Keratinocyte (primary cell): Measurements from ENCODE around the gene GIMAP8.

Experiments used
- CTCF ChIP-seq, 3 experiments: IDR thresholded peaks in 1 of 3; conservative IDR thresholded peaks in 1 of 3; optimal IDR thresholded peaks in 1 of 3; 2 replicates in 2 of 3; 3 replicates in 1 of 3; pipeline versions ENCODE3 to v1.5.1; 2011; ENCODE audit warnings: low read length in 3 of 3, mild to moderate bottlenecking in 3 of 3, moderate library complexity in 2 of 3, control low read depth in 1 of 3, inconsistent platforms in 1 of 3; ENCODE audit not compliant: insufficient read depth in 2 of 3; ENCODE audit errors: extremely low read depth in 1 of 3
- EZH2 ChIP-seq: IDR thresholded peaks from one replicate; pipeline ENCODE4 v1.6.1; 2012; ENCODE audit warnings: inconsistent platforms, mild to moderate bottlenecking, low read length, moderate library complexity

GRCh38 chr7:150411606-150412005 lies 38.8 kb upstream of the GIMAP8 start:
- TF ChIP-seq EZH2 (no peak), CTCF (optimal IDR thresholded peaks at IDR 0.05 in 1 of 3, IDR thresholded peaks at IDR 0.05 in 1 of 3, conservative IDR thresholded peaks at IDR 0.05 in 1 of 3; ENCODE audit: extremely low read depth in 1 of 3, insufficient read depth in 2 of 3, low read length in 3 of 3) (no peak)
